ENCODE data around the gene MCEMP1.

MCEMP1 gene

DNA sequence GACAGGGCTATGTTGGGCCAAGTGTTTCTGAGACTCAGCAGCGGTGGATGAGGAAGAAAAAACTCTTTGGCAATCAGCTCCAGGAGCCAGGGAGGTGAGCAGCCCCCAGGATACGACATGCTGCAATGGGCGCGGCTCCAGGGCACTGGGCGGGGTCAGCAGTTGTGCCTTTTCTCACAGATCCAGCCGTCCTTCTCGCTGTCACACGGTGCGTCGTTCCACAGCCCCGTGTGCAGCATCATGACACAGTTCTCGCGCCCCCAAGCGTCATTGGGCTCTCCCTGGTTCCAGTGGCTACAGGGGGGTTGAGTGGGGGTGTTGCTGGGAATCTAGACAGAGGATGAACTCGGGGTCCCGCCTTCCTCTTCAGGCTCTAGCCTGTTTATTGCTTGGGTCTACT lies 52.3 kb downstream of the MCEMP1 start:
- no peak for DNase-seq (ENCODE audit: low spot score)
